Measurements from ENCODE around the gene SIGLEC9. TPM values are rescaled to one million over a fixed set of nuclear protein-coding genes. Genes with fewer than 3 reads are reported as not detected.

The SIGLEC9 gene
- total RNA-seq, 1 experiment from 2014 or later = not detected

DNA sequence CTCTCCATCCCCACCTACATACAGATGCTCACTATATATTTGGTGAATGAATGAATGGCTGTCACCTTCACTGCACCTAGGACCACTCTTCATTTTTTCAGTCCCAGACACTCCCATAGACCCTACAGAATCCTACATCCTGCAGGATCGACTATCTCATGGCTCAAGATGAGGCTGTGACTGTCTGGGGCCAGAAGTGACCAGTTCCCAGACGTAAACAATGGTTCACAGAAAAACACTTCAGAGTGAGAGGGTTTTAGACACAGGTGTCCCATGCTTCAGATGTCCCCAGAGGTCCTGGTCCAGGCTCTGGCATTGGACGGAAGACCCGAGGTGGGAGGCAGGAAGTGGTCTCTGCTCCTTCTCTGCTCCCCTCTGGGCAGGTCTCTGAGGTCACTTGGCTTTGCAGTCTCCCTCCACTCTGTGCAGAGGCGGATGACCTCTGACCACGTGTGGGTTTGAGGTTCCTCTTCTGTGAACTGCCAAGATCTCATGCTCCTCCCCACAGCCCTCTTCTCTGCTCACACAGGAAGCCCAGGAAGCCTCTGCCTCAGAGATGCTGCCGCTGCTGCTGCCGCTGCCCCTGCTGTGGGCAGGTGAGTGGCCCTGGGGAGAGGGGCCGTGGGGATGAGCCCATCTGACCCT, 42.3 kb downstream of the SIGLEC9 start:
- ATAC-seq (no peak), DNase-seq (ENCODE audit: low spot score) (no peak)
- Mint-ChIP-seq H3K9me3 (peaks cover 12% of the 10 kb centered on the region), H3K4me3 (no peak overlapping the region), H3K27me3 (ENCODE audit: low read depth) (peaks cover 22% of the 10 kb centered on the region), H3K27ac (no peak overlapping the region), H3K36me3 (no peaks in the 10 kb centered on the region), H3K4me1 (peaks cover 7% of the 10 kb centered on the region; the same call in 1 of the 2 replicates)
- CTCF ChIA-PET = interaction anchor here (1.0 kb wide), 1 partner anchor 9 kb away, joined by 3 read pairs; no protein-coding TSS in a partner anchor
- TF ChIP-seq, protein P1, sequence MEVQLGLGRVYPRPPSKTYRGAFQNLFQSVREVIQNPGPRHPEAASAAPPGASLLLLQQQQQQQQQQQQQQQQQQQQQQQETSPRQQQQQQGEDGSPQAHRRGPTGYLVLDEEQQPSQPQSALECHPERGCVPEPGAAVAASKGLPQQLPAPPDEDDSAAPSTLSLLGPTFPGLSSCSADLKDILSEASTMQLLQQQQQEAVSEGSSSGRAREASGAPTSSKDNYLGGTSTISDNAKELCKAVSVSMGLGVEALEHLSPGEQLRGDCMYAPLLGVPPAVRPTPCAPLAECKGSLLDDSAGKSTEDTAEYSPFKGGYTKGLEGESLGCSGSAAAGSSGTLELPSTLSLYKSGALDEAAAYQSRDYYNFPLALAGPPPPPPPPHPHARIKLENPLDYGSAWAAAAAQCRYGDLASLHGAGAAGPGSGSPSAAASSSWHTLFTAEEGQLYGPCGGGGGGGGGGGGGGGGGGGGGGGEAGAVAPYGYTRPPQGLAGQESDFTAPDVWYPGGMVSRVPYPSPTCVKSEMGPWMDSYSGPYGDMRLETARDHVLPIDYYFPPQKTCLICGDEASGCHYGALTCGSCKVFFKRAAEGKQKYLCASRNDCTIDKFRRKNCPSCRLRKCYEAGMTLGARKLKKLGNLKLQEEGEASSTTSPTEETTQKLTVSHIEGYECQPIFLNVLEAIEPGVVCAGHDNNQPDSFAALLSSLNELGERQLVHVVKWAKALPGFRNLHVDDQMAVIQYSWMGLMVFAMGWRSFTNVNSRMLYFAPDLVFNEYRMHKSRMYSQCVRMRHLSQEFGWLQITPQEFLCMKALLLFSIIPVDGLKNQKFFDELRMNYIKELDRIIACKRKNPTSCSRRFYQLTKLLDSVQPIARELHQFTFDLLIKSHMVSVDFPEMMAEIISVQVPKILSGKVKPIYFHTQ (CRISPR knock-in tag; IDR thresholded peaks at IDR 0.05) = no peak
- TF ChIP-seq ZNF121 (CRISPR knock-in tag; IDR thresholded peaks at IDR 0.05) = no peak
- TF ChIP-seq, protein P2, sequence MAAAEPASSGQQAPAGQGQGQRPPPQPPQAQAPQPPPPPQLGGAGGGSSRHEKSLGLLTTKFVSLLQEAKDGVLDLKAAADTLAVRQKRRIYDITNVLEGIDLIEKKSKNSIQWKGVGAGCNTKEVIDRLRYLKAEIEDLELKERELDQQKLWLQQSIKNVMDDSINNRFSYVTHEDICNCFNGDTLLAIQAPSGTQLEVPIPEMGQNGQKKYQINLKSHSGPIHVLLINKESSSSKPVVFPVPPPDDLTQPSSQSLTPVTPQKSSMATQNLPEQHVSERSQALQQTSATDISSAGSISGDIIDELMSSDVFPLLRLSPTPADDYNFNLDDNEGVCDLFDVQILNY (CRISPR knock-in tag; IDR thresholded peaks at IDR 0.05) = no peak
- no peak for TF ChIP-seq ZNF263 (CRISPR knock-in tag; IDR thresholded peaks at IDR 0.05; ENCODE audit: low read depth)
- TF ChIP-seq NFATC4 (CRISPR knock-in tag; IDR thresholded peaks at IDR 0.05) = no peak
- TF ChIP-seq ZNF138 (CRISPR knock-in tag; conservative IDR thresholded peaks at IDR 0.05) = no peak
- no peak for TF ChIP-seq ZNF423 (CRISPR knock-in tag; IDR thresholded peaks at IDR 0.05)
- TF ChIP-seq FOXK1 (CRISPR knock-in tag; IDR thresholded peaks at IDR 0.05) = no peak
- TF ChIP-seq, protein P3, sequence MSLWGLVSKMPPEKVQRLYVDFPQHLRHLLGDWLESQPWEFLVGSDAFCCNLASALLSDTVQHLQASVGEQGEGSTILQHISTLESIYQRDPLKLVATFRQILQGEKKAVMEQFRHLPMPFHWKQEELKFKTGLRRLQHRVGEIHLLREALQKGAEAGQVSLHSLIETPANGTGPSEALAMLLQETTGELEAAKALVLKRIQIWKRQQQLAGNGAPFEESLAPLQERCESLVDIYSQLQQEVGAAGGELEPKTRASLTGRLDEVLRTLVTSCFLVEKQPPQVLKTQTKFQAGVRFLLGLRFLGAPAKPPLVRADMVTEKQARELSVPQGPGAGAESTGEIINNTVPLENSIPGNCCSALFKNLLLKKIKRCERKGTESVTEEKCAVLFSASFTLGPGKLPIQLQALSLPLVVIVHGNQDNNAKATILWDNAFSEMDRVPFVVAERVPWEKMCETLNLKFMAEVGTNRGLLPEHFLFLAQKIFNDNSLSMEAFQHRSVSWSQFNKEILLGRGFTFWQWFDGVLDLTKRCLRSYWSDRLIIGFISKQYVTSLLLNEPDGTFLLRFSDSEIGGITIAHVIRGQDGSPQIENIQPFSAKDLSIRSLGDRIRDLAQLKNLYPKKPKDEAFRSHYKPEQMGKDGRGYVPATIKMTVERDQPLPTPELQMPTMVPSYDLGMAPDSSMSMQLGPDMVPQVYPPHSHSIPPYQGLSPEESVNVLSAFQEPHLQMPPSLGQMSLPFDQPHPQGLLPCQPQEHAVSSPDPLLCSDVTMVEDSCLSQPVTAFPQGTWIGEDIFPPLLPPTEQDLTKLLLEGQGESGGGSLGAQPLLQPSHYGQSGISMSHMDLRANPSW (CRISPR knock-in tag; conservative IDR thresholded peaks at IDR 0.05; ENCODE audit: low read depth) = no peak
- TF ChIP-seq, protein P4, sequence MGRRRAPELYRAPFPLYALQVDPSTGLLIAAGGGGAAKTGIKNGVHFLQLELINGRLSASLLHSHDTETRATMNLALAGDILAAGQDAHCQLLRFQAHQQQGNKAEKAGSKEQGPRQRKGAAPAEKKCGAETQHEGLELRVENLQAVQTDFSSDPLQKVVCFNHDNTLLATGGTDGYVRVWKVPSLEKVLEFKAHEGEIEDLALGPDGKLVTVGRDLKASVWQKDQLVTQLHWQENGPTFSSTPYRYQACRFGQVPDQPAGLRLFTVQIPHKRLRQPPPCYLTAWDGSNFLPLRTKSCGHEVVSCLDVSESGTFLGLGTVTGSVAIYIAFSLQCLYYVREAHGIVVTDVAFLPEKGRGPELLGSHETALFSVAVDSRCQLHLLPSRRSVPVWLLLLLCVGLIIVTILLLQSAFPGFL (CRISPR knock-in tag; IDR thresholded peaks at IDR 0.05; ENCODE audit: borderline replicate concordance) = no peak
- TF ChIP-seq CBFB (CRISPR knock-in tag; IDR thresholded peaks at IDR 0.05; ENCODE audit: low read depth) = no peak
- TF ChIP-seq, protein P5, sequence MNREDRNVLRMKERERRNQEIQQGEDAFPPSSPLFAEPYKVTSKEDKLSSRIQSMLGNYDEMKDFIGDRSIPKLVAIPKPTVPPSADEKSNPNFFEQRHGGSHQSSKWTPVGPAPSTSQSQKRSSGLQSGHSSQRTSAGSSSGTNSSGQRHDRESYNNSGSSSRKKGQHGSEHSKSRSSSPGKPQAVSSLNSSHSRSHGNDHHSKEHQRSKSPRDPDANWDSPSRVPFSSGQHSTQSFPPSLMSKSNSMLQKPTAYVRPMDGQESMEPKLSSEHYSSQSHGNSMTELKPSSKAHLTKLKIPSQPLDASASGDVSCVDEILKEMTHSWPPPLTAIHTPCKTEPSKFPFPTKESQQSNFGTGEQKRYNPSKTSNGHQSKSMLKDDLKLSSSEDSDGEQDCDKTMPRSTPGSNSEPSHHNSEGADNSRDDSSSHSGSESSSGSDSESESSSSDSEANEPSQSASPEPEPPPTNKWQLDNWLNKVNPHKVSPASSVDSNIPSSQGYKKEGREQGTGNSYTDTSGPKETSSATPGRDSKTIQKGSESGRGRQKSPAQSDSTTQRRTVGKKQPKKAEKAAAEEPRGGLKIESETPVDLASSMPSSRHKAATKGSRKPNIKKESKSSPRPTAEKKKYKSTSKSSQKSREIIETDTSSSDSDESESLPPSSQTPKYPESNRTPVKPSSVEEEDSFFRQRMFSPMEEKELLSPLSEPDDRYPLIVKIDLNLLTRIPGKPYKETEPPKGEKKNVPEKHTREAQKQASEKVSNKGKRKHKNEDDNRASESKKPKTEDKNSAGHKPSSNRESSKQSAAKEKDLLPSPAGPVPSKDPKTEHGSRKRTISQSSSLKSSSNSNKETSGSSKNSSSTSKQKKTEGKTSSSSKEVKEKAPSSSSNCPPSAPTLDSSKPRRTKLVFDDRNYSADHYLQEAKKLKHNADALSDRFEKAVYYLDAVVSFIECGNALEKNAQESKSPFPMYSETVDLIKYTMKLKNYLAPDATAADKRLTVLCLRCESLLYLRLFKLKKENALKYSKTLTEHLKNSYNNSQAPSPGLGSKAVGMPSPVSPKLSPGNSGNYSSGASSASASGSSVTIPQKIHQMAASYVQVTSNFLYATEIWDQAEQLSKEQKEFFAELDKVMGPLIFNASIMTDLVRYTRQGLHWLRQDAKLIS (CRISPR knock-in tag; IDR thresholded peaks at IDR 0.05; ENCODE audit: borderline replicate concordance) = no peak
- POLR2A ChIA-PET = no interaction called here
